ENCODE results near the gene CERK.

GRCh38 chr22:46682011-46682731, 55.9 kb downstream of the CERK start:
- TF ChIP-seq POLR2A (IDR thresholded peaks at IDR 0.05; ENCODE audit: low read length): no peak
- no peak for TF ChIP-seq GATA1 (IDR thresholded peaks at IDR 0.05; ENCODE audit: low read depth, low read length)
